ENCODE data around the gene FSTL5. TPM values are rescaled to one million over a fixed set of nuclear protein-coding genes. Genes with fewer than 3 reads are reported as not detected.

The FSTL5 gene
- total RNA-seq, 2 donors from 2014 or later = not detected

DNA sequence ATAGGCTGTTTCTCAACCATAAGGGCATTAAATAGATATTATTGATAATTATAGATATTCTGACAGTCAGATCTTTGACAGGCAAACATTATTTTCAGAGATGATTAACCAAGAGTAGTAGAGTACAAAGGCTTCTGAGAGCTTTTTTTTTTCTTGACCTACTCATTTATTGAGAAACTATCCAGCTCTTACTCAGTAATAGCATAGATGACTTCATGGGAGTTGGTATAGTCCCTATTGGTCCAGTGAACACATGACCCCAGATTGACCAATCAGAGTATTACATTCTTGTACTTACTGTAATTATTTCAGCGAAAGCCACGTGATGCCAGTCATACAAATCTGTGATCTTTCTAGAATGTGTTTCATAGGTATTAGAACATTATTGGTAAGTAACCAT is 508.7 kb downstream of the FSTL5 start:
- intact Hi-C loops (cut with DNase I) = no loop called here

DNA sequence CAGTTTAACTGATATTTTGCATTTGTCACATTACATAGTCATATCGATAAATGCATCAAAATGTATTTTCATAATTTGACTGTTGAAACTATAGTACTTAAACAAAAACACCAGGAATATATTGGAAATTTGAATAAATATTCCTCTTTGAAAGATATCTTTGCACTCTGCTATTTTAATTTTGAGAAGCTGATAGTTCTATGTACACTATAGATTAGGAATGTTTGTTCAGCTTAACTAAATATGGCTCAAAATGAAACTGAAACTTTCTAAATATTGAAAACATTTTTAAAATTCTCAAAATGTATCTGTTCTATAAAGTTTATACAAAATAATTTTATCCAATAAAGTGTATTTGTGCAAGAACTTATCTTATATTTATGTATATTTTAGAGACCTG is 510.1 kb downstream of the FSTL5 start:
- DNase-seq (ENCODE audit: low spot score) = no peak
- intact Hi-C loops (cut with DNase I) = no loop called here

More for the DNA sequence above, 508.7 kb downstream of the FSTL5 start:
- DNase-seq (ENCODE audit: low spot score) = no peak

DNA sequence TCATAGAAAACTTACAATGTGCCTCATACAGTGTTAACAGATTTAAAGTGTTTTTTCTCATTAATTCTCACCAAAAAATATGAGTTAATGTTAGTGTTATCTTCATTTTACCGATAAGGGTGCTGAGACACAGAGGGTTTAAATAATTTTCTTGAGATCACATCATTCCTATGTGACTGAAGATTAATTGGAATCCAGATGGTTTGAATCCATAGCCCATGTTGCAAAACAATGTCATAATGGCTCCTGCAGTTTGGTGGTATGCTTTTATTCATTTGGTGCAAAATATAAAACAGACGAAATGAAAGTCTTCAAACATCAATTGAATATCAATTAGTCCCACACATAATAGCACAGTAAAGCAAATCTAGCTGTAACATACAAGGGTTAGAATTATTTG is 512.2 kb downstream of the FSTL5 start:
- intact Hi-C loops (cut with DNase I) = no loop called here
- no peak for DNase-seq (ENCODE audit: low spot score)

DNA sequence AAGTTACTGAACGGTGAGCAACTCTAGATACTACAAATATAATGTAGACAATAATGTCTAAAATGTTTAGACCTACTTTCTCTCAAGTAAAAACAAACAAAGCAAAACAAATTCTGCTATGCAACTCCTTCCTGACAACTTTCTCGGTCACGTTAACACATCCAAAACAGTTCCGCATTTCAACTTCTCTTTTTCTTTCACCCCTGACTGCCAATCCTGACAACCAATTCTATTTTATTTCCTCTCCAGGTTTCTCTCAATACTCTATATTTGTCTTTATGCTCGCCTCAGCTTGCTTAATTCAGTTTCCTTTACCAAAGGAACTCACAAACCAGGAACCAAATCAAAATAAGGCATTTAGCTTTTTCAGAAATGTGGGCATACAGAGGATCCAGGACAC is 513.0 kb downstream of the FSTL5 start:
- intact Hi-C loops (cut with DNase I) = no loop called here

DNA sequence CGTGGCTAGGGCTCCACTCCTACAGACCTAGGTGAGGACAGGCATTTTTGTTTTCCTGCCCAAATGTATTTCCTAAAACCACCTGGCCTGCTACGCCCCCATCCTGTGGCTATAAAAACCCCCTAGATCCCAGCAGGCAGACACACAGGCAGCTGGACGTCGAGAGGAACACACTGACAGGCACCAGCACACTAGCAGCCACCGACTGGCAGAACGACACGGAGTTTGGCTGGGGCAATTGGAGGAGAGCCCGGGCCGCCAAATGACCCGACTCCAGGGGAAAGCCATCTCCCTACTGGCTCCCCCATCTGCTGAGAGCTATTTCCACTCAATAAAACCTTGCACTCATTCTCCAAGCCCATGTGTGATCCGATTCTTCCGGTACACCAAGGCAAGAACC is 516.0 kb downstream of the FSTL5 start:
- intact Hi-C loops (cut with DNase I) = no loop called here
- no peak for DNase-seq (ENCODE audit: low spot score)

More for the DNA sequence above, 513.0 kb downstream of the FSTL5 start:
- DNase-seq (ENCODE audit: low spot score) = no peak

DNA sequence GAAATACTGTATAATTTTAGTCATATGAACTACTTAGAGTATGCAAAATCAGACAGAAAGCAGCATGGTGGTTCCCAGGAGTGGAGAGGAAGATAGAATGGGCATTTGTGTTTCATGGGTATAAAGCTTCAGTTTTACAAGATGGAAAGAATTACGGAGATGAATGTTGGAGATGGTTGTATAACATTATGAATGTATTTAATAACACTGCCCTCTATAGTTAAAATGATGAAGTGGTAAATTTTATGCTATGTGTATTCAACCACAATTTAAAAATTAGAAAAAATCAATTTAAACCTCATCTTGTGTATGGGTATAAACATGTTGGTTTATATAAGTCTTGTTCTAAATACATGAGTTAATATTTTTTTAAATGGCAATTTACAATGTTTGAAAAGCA is 521.1 kb downstream of the FSTL5 start:
- DNase-seq (ENCODE audit: low spot score) = no peak
- intact Hi-C loops (cut with DNase I) = no loop called here

DNA sequence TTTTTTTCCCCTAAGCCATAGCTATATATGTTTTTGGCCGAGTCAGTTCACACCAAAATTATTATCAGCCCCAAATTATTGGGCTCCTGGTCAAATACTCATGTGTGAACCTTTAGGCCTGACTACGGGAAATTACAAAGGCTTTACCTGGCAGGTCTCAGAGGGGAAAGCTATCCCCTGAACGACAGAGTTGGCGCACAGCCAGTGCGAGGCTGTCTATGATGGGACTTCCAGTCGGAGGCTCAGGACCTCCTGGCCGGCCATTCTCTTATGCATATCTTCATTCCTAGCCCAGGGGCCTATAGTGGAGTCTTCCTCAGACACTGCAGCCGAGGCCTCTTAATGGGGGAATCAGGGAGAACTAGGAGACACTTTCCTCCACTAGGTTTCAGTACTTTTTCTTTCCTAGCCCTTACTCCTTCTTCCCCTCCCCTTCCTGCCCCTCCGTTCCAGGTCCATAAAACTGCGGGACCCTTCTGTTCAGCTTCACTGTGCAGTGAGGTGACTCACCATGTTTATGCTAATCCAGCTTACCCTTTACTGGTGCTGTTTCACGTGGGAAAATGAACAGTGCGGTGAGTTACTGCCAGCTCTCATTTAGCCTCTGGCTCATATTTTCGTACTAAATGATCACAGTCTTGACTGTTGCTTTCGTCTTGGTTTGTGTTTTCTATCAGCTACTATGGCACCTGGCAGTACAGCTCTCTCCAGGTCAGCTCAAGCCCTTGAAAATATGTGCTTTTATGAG is 533.9 kb downstream of the FSTL5 start:
- no peak for DNase-seq (ENCODE audit: low spot score)
- intact Hi-C loops (cut with DNase I) = no loop called here

DNA sequence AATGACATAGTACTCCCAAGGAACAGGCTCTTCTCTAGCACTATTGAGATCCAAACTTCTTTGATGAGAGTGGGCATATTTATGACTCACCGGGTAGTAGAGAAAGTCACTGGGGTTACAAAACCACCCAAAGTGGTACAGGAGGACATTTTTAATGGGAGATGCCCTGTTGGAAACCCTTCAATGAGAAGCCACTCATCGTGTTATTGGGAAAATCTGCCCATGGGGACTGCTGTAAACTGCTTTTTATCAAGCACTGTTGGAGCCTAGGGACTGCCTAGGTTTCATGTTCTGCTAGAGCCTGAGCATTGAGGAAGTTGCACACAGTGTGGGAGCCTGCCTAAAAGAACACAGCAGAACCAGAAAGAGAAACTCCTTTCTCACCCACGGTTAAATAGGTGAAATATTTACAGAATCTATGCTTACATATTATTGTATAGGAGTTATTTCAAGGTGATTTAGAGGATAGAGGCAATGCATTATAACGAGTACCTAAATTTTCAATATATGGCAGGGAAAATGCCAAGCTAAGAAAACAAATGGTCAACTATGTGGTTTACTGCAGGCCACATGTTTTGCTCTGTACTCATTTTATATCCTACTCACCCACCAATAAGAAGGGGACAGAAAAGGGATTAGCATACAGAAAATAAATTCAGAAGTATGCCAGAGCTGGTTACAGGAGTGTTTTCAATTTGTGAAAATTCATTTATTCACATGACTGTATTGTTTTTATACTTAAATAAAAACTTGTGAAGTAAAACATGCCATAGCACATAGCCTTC is 559.1 kb downstream of the FSTL5 start:
- DNase-seq (ENCODE audit: low spot score) = no peak
- intact Hi-C loops (cut with DNase I) = no loop called here

DNA sequence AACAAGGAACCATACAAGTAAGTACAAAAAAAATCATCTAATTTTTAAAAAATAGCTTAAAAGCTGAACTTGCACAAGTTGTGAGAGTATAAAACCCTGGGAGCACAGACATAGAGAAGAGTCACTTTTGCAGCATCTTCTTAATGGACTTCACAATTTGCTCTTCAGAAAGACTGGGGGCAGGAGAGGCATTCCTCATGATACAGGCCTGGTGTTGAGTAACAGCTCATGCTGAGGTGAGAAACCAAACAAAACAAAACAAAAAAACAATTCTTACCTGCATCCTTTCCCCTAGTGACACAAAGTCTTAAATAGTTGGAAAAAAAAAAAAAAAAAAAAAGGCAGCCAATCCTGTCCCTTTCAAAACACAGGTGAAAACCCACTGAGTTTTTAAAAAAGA is 562.8 kb downstream of the FSTL5 start:
- no peak for DNase-seq (ENCODE audit: low spot score)
- intact Hi-C loops (cut with DNase I) = no loop called here

DNA sequence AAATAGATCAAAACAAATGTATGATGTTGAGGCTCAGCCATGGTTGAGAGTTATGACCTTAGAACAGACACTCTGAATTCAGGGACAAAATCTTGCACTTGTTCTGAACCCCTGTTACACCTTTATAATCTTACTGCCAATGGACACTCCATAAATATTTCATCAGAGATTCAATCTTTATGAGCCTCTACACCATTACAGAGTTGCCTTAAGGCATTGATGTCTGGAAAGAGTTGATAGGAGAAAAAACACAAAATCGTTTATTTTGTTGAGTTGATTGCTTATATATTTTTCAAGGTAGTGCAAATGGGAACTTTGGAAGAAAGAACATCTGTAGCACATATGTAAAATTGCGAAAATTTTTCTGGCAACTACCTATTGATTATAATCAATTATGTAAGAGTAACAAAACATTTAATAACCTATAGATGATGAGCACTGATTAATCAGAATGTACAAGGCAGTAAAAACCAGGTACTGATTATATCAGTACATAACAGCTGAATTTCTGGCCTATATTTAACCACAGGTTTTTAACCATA is 568.5 kb downstream of the FSTL5 start:
- no peak for DNase-seq (ENCODE audit: low spot score)
- intact Hi-C loops (cut with DNase I) = no loop called here

DNA sequence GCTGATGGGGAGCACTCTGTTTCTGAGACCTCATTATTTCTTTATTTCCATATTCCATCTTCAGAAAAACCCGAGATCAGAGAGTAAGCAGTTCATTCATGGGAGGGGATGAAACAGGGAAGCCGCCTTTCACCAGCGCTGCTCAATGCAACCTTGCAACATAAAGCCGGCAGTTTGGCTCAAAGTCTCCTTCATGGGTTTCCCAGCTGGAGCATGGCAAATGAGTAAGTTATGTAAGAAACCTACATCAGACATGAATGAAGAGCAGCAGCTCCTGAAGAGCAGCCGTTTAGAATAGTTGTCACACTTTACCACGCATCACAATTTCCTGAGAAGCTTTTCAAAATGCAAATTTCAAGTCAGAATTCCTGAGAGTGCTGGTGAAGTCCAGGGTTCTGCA is 578.8 kb downstream of the FSTL5 start:
- intact Hi-C loops (cut with DNase I) = no loop called here

DNA sequence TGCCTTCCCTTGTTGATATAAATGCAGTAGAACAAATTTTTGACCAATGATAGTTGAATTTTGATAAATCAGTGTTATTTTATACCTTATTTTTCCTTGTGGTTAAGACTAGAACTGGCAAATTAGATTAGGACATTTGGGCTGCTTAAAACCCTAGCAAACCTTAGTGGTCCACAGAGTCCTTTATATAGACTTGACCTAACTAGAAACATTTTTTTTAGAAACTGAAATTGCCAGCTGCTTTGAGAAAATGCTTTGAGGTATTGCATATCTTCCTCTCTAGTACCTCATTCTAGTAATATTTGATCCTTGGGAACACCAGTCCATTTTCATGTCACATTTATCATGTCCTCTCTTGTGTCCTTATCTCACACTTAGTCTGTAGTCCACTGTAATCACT is 580.3 kb downstream of the FSTL5 start:
- intact Hi-C loops (cut with DNase I) = no loop called here
- DNase-seq (ENCODE audit: low spot score) = no peak

More for the DNA sequence above, 578.8 kb downstream of the FSTL5 start:
- no peak for DNase-seq (ENCODE audit: low spot score)

DNA sequence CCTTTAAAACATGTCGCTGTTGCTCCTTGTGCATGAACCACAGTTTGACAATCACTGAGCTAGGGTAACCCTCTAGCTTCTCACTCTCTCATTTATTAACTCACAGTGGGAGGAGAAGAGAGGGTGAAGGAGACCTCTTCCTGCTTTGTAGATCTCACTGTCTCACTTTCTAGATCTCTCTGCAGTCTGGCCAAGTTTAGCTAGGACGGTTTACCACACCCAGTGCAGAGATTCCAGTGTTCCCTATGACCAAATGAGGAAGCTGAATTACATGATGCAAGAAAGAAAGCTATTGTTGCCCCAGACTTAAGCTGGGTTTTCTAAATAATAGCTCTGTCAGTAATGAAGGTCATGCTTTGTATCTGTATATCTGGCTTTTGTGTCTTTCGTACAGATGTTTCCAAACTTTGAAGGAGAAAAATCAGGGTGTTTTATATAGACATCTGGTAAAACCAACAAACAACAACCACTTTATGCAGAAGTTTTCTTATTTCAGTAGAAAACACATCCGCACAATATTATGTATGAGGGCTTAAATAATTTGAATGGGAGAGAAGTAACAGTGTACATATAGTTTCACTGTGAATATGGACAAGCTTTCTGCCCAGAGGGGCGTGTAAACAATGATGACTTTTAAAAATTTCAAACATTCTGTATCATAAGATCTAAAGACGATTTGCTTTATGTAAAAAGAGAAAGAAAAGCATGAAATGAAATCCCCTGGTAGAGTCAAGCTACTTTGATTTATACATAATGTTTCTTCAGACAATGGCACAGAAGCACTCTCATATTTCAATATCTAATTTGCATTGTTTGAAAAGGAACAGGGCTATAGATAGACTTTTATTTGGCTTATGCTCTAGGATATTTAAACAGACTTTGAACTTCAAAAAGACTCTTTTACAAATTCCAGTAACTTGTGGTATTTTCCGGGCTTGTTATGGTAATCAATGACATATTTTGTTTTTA is 582.3 kb downstream of the FSTL5 start:
- no peak for DNase-seq (ENCODE audit: low spot score)
- intact Hi-C loops (cut with DNase I) = no loop called here

DNA sequence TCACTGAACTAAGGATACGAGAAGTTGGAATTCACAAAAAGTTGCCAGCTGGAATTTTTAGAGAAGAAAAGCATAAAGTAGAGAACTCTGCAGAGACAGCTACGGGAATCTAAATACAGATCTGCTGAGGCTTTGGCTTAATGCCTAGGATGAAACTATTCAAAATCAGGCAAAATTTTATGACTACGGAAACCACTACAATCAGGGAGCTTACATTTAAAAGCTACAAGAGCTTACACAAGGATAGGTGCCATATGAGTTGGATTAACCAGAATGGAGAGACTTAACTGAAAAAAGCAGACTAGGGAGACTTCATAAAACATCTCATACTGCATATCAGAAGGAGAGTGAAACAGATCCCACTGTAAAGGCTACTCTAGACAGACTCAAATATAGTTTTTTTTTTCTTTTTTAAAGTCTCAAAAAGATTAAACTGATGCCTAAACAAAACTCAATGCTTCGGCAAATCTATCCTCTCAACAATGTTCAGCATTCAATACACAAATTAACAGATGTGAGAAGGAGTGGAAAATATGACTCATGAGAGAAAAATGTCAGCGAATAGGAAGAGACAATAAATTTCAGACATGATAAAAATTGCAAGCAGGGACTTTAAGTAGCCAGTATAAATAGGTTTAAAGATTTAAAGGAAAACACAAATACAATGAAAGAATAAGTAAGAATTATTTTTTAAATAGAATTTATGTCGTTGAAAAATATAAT is 586.1 kb downstream of the FSTL5 start:
- intact Hi-C loops (cut with DNase I) = no loop called here
- DNase-seq (ENCODE audit: low spot score) = no peak

DNA sequence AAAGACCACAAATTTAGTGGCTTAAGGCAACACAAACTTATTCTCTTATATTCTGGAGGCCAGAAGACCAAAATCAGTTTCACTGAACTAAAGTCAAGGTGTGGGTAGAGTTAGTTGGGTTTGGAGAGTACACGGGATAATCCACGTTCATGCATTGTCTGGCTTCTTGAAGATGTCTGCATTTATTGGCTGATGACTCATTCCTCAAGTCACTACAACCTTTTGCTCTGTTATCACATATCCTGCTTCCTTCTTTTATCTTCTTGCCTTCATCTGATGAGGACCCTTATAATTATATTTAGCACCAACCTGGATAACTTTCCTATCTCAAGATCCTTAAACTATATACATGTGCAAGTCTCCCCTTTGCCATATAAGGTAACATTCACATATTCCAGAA is 590.0 kb downstream of the FSTL5 start:
- no peak for DNase-seq (ENCODE audit: low spot score)
- intact Hi-C loops (cut with DNase I) = no loop called here

DNA sequence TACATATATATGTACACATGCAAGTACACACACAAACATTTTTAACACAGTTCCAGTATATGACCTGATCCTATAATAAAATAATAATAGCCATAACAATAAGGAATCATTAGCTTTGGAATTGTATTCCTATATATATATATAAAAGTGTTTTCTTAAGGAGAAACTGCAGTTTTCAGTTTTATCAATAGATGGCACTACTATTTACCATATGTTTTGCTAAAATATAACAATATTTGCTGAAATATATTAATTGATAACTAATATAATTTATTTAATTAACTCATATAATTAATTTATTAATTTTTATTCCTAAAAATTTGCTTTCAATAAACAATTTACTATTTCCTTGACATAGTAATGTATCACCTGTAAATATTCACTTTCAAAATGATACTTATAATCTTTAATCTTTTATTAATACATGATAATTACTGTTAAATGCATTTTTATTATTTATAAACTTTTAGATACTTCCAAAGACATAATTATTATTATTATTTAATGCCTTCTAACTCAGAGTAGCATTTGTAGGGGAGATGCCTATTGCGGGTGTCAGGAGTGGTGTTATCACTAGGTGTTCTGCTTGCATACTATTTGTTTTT is 599.5 kb downstream of the FSTL5 start:
- DNase-seq (ENCODE audit: low spot score) = no peak
- intact Hi-C loops (cut with DNase I) = no loop called here

DNA sequence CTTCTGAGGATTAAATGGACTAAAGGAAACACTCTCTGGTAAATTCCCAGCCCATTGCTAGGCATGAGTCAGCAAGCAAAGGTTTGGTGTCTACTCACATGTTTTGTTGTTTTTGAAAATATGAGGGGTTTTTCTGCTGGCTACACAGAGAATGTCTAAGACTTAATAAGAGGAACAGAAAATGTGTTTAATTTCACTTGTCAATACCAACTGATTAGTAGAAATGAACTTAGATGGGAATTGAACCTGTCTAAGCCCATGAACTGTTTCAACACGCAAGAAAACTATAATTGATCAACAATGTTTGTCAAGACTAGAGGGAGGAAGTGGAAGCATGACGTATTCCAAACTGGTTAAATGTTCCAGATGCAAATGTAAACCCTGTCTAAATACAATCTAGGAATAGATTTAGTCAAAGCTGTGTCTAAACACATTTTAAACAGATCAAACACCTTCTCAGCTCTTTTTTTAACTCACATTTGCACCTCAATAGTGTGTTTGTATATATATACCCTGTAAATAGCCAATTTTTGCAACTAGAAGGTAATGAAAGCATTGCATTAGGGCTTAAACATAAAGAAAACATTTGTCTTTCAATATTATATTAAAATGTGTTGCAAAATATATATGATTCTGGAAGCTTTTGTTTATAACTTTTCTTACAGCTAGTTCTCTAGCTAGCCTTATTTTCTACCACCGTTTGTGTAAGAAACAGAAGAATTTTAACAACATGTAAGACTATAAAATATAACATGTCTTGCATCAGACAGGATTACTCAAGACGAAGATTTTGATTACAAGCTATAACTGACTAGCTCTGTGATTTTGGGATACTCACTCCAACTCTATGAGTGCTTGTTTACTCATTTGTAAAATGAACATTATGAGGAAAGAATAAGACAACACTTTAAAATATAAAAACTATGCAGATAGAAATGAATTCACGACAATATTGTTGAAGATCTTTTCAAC is 607.8 kb downstream of the FSTL5 start:
- no peak for DNase-seq (ENCODE audit: low spot score)
- intact Hi-C loops (cut with DNase I) = no loop called here

All from posterior vena cava (tissue), 2 donors.